HG03064 (cell line): ENCODE results near the gene ZNF414.

Source experiments
- ATAC-seq: cut with Tn5 transposase; IDR thresholded peaks from one replicate; pipeline ENCODE4 v1.9.1; 2021; ENCODE audit warnings: low read depth; ENCODE audit not compliant: unreplicated experiment

The ZNF414 gene

GRCh38 chr19:8469613-8470368 lies 44.2 kb downstream of the ZNF414 start:
- ATAC-seq, result no peak

- no peak for ATAC-seq
These were observed 45.1 kb downstream of the ZNF414 start for GRCh38 chr19:8468761-8469373.

- ATAC-seq, result no peak
These were observed 45.8 kb downstream of the ZNF414 start for GRCh38 chr19:8468124-8468523.

- no peak for ATAC-seq
These were observed 47.9 kb downstream of the ZNF414 start for GRCh38 chr19:8466018-8466417.

- no peak for ATAC-seq
These were observed 50.6 kb downstream of the ZNF414 start for GRCh38 chr19:8463365-8463764.

- no peak for ATAC-seq
These were observed 51.4 kb downstream of the ZNF414 start for GRCh38 chr19:8462571-8462970.

GRCh38 chr19:8461891-8462290 lies 52.1 kb downstream of the ZNF414 start:
- ATAC-seq, result no peak

- no peak for ATAC-seq
These were observed 52.6 kb downstream of the ZNF414 start for GRCh38 chr19:8461376-8461775.

- ATAC-seq, result no peak
These were observed 53.3 kb downstream of the ZNF414 start for GRCh38 chr19:8460516-8461298.
